ENCODE data around the gene SEC16B.

Gene SEC16B

DNA sequence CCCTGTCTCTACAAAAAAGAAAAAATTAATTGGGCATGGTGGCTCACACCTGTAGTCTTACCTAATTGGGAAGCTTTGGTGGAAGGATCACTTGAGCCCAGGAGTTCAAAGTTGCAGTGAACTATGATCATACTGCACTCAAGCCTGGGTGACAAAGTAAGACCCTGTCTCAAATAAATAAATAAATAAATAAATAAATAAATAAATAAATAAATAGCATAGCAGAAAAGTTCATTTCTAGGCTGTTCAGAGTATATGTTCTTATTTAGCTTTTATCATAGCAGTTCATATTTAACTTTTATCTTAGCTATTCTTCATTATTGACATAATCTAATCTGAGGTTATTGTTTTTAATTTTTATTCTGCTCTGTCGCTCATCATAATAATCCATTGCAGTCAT is 8.7 kb upstream of the SEC16B start:
- no peak for DNase-seq

DNA sequence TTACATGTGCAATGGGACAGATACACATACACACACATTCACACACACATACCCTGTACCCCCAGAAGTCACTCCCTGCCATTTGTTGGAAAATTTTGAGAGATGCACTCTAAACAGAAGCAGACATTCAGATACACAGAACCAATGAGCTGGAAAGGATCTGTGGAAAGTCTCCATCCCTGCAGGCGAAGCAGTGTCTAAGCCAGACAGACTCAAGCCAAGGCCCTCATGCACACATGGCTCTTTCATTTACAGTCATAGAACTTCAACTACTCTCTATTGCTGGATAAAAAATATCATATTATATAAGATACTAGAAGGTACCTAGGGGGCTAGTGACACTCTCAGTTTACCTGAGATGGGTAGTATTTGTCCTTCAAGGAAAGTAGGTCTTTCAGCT is 7.3 kb upstream of the SEC16B start:
- no peak for DNase-seq

DNA sequence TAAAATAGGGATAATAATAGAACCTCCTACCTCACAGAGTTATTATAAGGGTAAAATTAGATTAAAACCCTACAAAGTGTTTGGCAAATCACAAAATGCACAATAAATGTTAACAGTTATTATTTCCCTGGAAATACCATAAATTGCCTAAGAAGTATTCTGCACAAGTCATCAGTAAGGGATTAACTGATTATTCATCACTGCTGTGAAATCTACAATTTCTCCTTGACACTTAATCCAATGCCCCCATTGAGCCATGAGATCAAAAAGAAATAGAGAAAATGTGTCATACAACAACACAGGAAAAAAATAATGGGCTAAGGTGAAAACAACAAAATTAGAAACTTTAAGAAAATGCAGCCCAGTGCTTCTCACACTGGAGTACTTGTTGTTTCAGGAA is 6.7 kb upstream of the SEC16B start:
- DNase-seq = no peak

DNA sequence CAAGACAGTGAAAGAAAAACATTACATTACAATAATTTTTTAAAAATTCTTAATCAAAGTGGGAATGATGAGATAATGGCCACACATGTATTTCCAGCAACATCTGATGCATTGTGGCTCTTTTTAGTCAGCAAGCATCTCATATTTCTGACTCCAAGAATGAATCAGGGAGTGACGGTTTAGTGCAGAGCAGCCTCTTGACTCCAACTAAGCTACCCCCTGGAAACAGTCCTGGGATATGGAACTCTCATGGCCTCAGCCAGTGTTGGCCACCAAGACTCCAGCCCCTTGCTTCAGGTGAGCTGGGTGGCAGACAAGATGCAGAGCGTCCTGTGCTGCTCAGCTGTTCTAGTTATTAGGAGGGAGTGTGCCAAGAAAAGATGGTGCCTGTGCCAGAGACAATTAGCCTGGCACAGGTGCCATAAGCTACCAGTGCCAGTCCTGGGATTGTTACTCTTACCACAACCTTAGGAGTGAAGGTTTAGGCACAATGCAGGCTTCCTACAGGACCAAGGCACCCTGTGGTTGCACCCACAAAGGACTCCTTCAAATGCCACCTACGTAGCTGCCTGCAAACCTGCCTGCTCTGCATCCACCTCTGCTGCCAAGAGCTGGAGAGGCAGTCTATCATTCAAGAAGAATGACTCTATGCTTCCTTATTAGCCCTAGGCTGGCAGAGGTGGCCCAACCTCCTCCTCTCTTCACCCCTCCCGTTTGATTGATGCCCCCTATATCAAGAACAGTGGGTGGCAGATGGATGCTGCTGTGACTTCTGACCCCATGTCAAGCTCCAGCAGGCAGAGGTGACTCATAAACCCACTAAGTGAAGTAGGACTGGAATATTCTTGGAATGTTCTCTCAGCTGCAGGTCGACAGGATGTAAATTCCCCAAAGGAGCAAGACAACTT is 6.0 kb upstream of the SEC16B start:
- DNase-seq = no peak

DNA sequence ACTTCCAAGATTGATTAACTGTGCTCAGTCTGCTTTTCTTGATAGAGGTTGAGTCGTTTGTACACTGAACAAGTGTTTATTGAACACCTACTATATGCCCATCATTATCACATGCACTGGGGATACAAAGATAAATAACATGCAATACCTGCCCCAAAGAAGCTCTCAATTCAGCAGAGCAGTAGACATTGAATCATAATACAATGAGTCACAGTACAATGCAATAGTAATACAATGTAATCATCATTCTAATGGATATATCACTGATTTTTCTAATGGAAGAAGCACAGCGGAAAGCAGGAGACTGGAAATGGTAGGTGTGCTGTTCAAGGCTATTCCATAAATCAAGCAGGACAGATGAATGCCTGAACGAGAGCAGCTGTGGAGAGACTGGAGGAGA is 3.7 kb upstream of the SEC16B start:
- no peak for DNase-seq

DNA sequence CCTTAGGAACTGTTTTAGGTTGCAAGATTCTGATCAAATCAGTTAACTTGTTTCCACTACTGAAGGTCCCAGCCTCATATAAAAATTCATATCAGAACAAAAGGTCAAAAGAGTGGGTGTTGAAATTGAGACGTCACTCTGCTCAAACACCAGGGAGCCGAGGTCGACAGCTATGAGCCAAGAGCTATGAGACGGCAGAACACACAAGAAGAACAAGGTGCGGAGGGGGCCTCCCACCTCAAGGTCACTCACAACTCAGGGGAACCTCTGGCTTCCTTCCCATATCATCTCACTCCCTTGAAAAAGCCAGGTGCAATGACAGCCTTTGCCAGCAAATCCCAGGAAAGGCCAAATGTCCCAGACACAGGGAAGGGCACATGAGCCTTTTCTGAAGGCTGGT is 749 bp downstream of the SEC16B start:
- no peak for DNase-seq

DNA sequence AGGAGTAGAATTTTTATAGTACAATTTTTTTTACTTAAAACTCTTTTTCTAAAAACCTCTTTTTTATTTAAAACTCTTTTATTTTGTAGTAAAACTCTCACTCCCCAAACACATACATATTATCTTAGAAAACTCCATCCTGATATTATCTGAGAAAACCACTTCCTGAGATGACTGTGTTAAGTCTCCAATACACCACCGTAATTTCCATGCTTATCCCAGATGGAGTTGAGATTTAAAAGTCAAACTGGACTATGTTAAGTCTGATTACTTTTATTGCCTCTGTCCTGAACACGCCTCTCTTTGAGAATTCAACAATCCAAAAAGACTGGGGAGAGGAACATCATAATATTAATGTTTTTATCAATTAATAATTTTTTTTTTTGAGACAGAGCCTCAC is 3.7 kb downstream of the SEC16B start:
- no peak for DNase-seq

DNA sequence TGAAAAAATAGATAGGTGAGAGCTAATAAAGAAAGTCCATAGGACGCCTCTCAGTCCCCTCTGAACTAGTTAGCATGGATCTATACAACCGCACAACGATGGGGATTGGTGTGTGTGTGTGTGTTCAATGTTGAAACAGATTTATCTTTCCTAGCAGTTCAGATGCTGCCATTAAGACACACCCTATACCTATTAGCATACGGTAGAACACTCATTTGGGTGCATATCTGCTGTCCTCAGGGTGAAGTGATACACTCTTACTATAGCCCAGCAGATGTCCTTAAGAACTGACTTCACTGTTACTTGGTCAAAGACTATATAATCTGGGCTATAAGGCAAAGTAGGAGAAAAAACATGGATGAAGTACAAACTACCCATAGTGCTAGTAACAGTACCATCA is 4.6 kb downstream of the SEC16B start:
- DNase-seq = no peak

DNA sequence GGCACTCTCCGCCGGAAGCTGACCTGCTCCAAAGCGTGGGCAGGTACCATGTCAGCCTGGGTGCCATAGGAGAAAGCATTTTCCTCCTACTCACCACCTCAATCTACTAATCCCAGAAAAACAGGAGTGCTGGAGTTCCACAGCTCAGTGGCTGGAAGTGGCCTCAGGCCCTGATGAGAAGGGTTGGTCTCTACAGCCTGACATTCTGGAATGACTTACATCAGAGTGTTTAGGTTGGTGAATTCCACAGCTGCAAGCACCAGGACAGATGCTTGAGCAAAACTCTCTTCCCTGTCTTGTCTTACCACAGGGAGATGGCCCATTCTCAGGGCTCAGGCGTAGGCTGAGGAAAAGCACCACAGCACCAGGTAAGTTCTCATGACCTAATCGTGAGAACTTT is 5.5 kb downstream of the SEC16B start:
- DNase-seq = no peak

DNA sequence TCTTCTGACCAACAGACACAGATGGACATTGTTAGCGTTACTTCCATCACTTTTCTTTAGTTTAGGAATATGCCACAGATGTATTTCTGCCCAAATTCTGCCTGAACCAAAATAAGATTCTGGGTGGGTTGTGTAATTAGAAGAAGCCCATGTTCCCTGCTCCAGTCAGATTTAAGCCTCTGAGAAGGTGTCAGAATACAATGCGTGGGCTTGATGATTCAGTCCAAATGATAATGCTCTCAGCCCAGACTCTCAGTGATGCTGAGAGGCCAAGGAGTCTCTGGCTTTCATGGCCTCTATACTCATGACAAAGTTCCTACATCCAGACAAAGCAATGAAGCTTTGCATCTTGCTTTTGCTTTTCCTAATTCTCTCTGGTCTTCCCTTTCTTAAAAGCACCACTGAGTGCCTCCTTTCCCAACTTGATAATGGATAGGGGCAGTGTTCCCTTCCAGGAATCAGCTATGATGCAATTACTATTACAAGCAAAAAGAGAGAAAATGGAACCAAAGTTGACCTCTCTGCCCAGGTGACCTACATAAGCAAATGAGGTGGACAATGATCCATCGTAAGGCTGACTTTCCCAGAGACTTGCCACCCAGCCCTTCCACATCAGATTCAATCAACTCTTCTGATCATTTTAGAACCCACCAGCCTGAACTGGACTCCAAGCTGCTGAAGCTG is 8.8 kb downstream of the SEC16B start:
- DNase-seq = no peak

DNA sequence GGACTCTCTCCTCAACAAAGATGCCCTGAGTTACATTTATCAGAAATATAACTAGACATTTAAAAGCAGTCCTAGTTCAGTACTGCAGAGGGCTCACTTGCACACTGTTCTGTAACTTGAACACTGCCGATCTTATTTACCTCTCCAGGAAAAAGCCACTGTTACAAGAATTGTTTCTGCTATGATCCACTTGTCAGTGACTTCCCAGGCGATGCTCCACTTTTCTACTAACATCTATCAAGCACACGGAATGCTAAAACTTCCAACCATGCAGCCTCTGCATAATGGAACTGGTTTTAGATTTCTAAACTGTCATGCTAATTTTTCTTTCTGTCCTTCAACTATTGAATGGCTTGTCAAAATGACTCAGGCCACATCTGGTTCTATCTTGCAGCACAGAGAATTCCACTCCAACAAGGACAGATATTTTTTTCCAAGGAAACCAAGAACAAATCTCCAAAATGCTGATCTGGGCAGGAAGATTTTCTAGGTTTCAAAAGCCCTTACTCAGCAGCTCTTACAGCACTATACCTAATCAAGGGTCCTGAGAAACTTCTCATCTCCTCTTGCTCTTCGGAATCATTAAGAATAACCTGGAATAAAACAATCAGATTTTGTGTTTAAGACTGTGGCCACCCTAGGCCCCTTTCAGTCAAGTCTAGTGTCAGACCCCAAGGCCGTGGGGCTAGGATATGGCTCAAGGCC is 9.9 kb downstream of the SEC16B start:
- DNase-seq = peak; percentile 65

DNA sequence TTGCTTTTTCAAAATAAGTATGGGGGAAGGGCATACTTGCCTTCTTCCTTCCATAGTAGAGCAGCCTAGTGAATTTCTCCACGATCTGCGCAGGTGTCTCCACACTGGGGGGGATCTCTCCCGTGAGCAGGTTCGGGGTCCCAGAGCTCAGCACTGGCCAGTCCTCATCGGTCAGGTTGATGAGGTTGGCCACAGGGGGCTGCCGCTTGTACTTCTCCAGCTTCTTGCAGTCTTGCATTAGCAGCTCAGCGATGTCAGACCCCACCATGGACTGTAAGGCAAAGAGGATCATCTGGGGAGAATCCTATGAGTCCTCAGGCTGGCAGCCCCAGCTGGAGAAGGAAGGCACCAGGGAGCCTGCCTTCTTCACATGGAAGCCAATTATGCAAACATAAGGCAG is 11.8 kb downstream of the SEC16B start:
- DNase-seq = no peak

DNA sequence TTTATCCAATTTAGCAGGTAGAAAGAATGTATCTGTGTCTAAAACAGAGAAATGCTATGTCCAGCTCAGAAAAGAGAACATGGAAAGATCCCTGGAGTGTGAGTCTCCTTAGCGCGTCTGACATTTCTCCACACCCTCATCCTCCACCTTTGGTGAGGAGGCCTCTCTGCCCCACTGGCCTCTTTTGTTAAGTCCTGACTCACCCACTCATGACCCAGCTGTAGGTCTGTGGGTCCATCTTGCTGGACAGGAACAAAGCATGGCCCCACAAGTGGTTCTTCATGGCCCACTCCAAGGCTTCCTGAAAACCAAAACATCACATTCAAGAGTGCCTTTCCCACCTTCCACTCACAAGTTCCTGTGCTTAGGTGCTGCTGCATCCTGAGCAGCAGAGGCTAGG is 15.8 kb downstream of the SEC16B start:
- no peak for DNase-seq

DNA sequence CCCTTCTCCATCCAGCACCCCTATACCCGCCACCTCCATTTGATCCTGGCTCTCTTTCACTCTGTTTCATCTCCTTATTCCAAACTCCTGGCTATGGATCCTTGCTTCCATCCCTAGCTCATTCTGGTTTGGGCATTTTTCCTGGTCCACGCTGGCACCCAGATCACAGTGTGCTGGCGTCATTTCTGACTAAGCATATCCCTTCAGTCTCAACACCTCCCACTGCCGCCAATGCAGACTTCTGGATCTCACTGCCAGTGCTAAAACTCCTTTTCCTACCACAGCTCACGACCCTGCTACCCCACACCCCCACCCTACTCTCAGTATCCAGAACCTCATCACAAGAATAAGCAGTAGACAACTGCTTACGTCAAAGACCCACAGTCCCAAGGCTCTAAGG is 16.3 kb downstream of the SEC16B start:
- no peak for DNase-seq

DNA sequence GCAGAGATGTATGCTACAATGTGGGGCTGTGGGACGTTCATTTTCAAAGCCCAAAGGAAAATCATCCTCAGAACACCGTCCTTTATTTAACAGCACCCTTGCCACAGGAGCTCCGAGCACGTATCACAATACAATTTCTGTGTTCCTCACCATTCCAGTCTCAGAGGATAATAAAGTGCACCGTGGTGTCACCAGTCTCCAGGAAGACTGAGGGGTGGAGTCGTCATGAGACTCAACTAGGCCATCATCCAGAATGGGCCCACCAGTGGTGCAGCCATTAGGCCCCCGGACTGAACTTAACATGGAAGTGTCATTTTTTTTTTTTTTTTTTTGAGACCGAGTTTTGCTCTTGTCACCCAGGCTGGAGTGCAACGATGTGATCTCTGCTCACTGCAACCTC is 17.2 kb downstream of the SEC16B start:
- DNase-seq = no peak

DNA sequence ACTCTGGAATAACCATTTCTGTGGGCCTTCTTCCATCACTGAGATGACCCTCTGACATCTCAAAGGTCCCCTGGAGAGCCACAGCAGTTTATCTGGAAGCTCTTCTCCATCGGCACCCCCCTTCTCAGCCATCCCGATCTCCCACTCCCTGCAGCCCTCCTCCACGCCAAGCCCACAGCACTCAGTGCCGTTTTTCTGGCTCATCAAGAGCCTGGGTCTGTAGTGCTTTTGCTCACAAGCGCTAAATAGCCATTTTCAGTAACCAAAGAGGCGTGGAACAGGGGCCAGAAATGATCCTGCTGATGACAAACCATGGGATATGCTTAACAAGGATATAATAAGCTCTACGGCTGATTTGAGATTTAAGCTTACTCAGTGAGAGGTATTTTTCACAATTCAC is 17.6 kb downstream of the SEC16B start:
- no peak for DNase-seq

DNA sequence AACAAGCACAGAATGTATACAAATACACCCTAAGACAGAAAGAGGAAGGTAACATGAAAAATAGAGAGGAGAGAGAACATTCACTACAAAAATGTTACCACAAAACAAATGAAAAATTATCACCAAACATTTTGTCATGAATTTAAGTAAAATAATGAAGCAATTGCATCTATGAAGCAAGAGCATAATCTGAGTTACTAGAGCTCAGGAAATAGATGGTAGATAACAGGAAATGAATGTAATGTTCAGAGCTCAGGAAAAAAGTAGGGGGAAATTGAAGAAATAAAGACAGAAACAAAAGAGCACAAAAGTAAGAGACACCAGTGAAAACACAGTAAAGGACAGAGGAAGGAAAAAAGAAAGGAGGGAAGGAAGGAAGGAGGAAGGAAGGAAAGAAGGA is 19.4 kb downstream of the SEC16B start:
- DNase-seq = no peak

DNA sequence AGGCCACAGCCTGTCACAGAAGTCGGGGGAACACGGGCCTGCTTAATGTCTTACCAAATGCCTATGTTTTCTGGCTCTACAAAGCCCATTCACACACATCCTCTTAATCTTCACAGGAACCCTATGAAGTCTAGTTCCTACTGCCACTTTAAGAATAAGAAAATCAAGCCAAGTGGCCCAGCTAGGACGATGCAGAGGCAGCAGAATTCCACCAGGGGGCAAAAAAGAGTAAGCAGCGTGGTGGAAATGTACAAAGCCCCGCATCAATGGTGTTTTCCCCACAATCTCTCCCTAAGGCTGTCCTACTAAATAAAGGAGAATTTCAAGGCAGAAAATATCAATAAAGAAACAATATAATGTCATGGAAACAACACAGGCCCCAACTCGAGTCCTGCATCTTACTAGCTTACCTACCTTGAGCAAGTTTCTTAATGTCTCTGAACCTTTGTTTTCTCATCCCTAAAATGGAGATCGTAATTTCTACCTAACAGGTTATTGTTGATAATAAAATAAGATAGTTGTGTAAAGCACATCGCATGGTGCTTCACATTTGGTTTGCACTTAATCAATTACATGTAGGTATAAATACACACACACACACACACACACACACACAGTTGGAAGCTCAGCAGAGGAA is 21.4 kb downstream of the SEC16B start:
- peak; percentile 87 for DNase-seq

DNA sequence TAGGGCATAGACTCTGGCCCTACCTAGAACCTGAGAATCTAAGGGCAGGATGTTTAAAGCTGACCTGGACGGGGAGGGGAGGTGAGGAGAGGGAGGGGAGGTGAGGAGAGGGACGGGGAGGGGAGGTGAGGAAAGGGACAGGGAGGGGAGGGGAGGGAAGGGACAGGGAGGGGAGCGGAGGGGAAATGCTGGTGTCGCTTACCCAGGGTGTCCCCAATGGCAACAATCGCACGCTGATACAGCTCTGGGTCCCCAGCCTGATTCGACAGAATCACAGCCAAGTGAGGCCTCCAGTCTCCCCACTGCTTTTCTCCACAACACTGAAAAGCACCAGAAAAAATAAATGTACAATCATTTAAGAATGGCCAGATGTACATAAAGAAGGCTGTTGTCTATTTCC is 22.2 kb downstream of the SEC16B start:
- DNase-seq = no peak

DNA sequence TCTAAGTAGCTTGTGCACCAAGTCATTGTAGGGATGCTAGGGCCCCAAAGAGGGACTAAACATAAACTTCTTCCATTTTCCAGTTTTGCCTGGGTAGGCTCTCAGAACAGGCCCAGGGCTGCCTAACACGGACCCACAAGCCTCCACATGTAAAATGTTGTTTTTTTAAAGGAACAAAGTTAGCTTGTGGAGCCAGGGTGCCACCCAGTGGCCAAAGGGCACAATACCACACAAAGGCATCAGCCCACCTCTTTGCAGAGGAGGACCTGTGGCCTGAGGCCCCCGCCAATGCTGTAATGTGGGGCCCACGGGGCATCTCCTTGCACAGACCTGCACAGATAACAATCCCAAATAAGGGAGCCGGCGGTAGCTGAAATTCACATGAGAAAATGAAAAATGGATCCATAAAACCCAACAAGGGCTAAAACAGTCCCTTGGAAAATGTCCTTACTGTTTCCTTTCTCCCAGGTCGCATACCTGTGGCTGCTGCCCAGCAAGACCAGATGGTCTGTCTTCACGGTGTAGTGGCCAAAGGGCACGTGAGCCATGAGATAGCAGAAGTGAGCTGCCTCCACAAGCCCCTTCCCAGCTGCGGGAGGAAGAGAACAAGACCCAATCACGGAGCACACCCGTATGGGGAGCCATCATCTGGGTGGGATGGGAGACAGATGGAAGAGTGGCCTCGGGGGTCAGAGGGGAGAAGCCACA is 23.8 kb downstream of the SEC16B start:
- DNase-seq = peak; percentile 56

DNA sequence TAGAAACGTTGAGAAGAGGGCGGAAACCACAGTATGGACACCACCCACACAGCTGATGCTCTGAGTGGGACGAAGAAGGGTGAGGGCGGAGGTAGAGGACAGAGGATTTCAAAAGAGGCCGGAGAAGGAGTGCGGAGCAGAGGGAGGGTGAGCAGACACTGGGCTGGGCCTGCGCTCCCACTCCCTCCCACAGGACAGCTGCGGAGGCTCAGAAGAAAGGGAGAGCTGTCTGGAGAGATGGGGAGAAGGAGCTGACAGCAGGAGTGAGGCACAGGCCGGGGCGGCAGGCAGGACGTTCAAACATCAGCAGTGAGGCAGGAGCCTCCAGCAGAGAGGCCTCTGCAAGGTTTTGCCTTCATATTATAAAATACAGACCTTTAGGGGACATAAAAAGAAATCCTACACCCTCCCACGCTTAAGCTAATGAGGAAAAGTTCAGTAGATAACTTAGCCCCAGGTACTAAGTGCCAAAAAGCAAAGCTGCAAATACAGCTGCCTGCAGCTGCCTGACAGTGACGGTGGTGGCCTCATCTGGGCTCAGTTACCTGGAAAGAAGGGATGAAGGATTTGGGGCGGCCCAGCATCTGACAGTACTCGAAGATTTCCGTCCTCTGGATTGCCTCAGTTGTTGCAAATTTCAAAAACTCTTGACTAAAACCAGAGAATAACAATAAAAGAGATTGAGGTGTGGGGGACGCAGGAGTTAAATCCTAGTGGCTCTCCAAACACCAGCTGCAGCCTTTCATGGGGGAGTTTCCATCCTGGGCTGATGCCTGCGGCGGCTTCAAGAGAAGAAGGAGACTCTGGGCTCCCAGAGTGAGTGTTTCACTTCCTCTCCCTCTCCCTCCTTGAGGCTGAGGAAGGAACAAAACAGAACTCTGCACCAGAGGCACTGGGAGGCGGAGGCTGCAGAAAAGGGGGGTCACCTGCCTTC is 25.6 kb downstream of the SEC16B start:
- DNase-seq = no peak

DNA sequence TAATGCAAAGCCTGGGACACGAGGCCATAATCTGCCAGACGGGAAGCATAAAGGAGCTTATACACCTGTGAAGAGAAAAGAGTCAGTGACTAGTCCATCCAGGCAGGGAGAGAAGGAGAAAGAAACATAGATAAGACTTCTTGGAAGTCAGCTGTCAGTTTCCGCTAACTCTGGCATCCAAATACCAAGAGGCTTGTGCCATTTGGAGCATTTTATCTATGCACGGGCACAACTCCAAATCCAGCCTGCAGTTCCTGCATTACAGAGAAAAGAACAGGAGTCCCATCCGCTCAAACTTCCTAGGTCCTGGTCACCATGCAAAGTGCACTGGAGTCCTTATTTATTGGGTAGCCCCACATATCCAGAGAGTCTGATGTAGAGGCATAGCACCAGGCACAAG is 27.9 kb downstream of the SEC16B start:
- DNase-seq = no peak

Measured in NCI-H526 treated with DMSO at 0.1 percent for 48 hours (cell line).